Liver (tissue), 3 donors: Measurements from ENCODE around the gene GSTO2.

ENCODE experiments used
- EGR1 ChIP-seq, 2 donors: IDR thresholded peaks; 2 replicates each; pipeline ENCODE4 v1.6.1; 2016 to 2018; ENCODE audit warnings: antibody characterized with exemption in 2 of 2, low read depth in 2 of 2
- GABPA ChIP-seq, 2 donors: IDR thresholded peaks in 1 of 2; conservative IDR thresholded peaks in 1 of 2; 2 replicates each; pipeline ENCODE4 v1.6.1; 2016; ENCODE audit warnings: antibody characterized with exemption in 2 of 2, mild to moderate bottlenecking in 1 of 2, moderate library complexity in 1 of 2
- JUND ChIP-seq, 2 donors: IDR thresholded peaks; 2 replicates each; pipeline ENCODE4 v1.6.1; 2016; ENCODE audit warnings: antibody characterized with exemption in 2 of 2
- RXRA ChIP-seq, 2 donors: IDR thresholded peaks; 2 replicates each; pipeline ENCODE4 v1.6.1; 2017 to 2018; ENCODE audit warnings: antibody characterized with exemption in 2 of 2, mild to moderate bottlenecking in 1 of 2
- TF ChIP-seq, protein P1 (sequence below): fragments of 150-350 bp; IDR thresholded peaks from 2 replicates; pipeline ENCODE4 v1.5.1; 2017; ENCODE audit warnings: improper control_type of control experiment, low read depth, low read length; ENCODE audit not compliant: missing input control
- donor health status: healthy.
- donor health status: healthy.

DNA sequence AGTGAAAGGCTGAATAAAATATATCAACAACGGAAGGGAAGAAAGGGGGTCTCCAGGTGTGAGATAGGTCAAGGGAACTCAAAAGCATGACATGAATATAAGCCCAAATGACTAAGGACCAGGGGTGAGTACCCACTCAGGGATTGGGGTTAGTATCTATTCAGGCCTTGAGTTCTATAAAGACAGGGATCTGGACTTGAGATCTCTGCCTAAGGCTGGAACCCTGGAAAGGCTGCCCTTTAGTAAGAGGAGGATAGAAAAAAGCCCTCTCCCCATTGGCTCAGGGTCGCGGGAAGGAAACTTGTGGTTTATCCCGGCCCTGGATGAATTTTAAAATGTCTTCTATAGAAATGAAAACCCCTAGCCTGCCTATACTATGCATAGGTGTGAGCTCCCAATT, 71.7 kb downstream of the GSTO2 start:
- TF ChIP-seq, protein P1, sequence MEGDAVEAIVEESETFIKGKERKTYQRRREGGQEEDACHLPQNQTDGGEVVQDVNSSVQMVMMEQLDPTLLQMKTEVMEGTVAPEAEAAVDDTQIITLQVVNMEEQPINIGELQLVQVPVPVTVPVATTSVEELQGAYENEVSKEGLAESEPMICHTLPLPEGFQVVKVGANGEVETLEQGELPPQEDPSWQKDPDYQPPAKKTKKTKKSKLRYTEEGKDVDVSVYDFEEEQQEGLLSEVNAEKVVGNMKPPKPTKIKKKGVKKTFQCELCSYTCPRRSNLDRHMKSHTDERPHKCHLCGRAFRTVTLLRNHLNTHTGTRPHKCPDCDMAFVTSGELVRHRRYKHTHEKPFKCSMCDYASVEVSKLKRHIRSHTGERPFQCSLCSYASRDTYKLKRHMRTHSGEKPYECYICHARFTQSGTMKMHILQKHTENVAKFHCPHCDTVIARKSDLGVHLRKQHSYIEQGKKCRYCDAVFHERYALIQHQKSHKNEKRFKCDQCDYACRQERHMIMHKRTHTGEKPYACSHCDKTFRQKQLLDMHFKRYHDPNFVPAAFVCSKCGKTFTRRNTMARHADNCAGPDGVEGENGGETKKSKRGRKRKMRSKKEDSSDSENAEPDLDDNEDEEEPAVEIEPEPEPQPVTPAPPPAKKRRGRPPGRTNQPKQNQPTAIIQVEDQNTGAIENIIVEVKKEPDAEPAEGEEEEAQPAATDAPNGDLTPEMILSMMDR = no peak
- TF ChIP-seq GABPA (IDR thresholded peaks at IDR 0.05 in 1 of 2, conservative IDR thresholded peaks at IDR 0.05 in 1 of 2) (no peak), RXRA (IDR thresholded peaks at IDR 0.05) (no peak), JUND (IDR thresholded peaks at IDR 0.05) (no peak), EGR1 (IDR thresholded peaks at IDR 0.05; ENCODE audit: low read depth in 2 of 2) (no peak)
